G401.6 (cell line): ENCODE data around the gene BIVM.

Experiments
- FAIRE-seq: peaks from 2 replicates; lab custom pipeline; 2012; peaks lifted over from hg19 to GRCh38; lab: Jason Lieb, UNC

BIVM gene

GRCh38 chr13:102845630-102846260, 46.8 kb downstream of the BIVM start, which contains the start of gene ERCC5:
ERCC5 (plus strand) TSS chr13:102846032; CDS start chr13:102846267, 235 bp downstream.
- FAIRE-seq, result peak; percentile 97

GRCh38 chr13:102846261-102847015, 47.5 kb downstream of the BIVM start:
- FAIRE-seq, result peak; percentile 75

- peak; percentile 96 for FAIRE-seq
These were observed 48.6 kb downstream of the BIVM start for GRCh38 chr13:102847272-102848234.

- FAIRE-seq, result no peak
These were observed 50.0 kb downstream of the BIVM start for GRCh38 chr13:102848956-102849355.

GRCh38 chr13:102852556-102852955, 53.6 kb downstream of the BIVM start:
- no peak for FAIRE-seq

GRCh38 chr13:102854675-102855074, 55.8 kb downstream of the BIVM start:
- no peak for FAIRE-seq

GRCh38 chr13:102856557-102856956, 57.6 kb downstream of the BIVM start:
- no peak for FAIRE-seq

GRCh38 chr13:102862624-102863210, 63.8 kb downstream of the BIVM start:
- no peak for FAIRE-seq

GRCh38 chr13:102863590-102863989, 64.7 kb downstream of the BIVM start:
- no peak for FAIRE-seq

GRCh38 chr13:102868366-102868936, 69.5 kb downstream of the BIVM start:
- no peak for FAIRE-seq

GRCh38 chr13:102869948-102870676, 71.2 kb downstream of the BIVM start:
- FAIRE-seq, result no peak

- peak; percentile 80 for FAIRE-seq
These were observed 71.9 kb downstream of the BIVM start for GRCh38 chr13:102870677-102871415.

- FAIRE-seq, result no peak
These were observed 73.2 kb downstream of the BIVM start for GRCh38 chr13:102872131-102872530.

GRCh38 chr13:102872531-102872930, 73.6 kb downstream of the BIVM start:
- no peak for FAIRE-seq

- no peak for FAIRE-seq
These were observed 74.7 kb downstream of the BIVM start for GRCh38 chr13:102873653-102874052.

GRCh38 chr13:102875256-102875655, 76.3 kb downstream of the BIVM start:
- no peak for FAIRE-seq

GRCh38 chr13:102877303-102877702, 78.4 kb downstream of the BIVM start:
- no peak for FAIRE-seq

- no peak for FAIRE-seq
These were observed 79.6 kb downstream of the BIVM start for GRCh38 chr13:102878481-102878880.

GRCh38 chr13:102879793-102880499, 81.0 kb downstream of the BIVM start:
- no peak for FAIRE-seq
